ENCODE measurements around the gene ARHGAP27.

The ARHGAP27 gene

GRCh38 chr17:45405250-45406086, 27.2 kb downstream of the ARHGAP27 start:
- DNase-seq, result no peak

GRCh38 chr17:45404870-45405249, 27.8 kb downstream of the ARHGAP27 start:
- DNase-seq, result no peak

- no peak for DNase-seq
Measured at GRCh38 chr17:45403906-45404490, 28.7 kb downstream of the ARHGAP27 start.

- no peak for DNase-seq
Measured at GRCh38 chr17:45402916-45403315, 29.8 kb downstream of the ARHGAP27 start.

GRCh38 chr17:45398800-45399199, 33.9 kb downstream of the ARHGAP27 start:
- DNase-seq, result no peak

- DNase-seq, result no peak
Measured at GRCh38 chr17:45397796-45398195, 34.9 kb downstream of the ARHGAP27 start.

- DNase-seq, result no peak
Measured at GRCh38 chr17:45396496-45397205, 36.0 kb downstream of the ARHGAP27 start.

- no peak for DNase-seq
Measured at GRCh38 chr17:45395569-45396415, 36.9 kb downstream of the ARHGAP27 start.

- DNase-seq, result no peak
Measured at GRCh38 chr17:45394913-45395568, 37.6 kb downstream of the ARHGAP27 start.

- no peak for DNase-seq
Measured at GRCh38 chr17:45394564-45394912, 38.1 kb downstream of the ARHGAP27 start.

- DNase-seq, result no peak
Measured at GRCh38 chr17:45394091-45394490, 38.6 kb downstream of the ARHGAP27 start.

GRCh38 chr17:45393411-45393810, 39.3 kb downstream of the ARHGAP27 start:
- DNase-seq, result no peak

- DNase-seq, result no peak
Measured at GRCh38 chr17:45391918-45392317, 40.8 kb downstream of the ARHGAP27 start.

- DNase-seq, result no peak
Measured at GRCh38 chr17:45391291-45391690, 41.4 kb downstream of the ARHGAP27 start.

GRCh38 chr17:45389354-45389753, 43.3 kb downstream of the ARHGAP27 start:
- DNase-seq, result no peak

- DNase-seq, result no peak
Measured at GRCh38 chr17:45388604-45389325, 43.9 kb downstream of the ARHGAP27 start.

GRCh38 chr17:45387739-45388138, 44.9 kb downstream of the ARHGAP27 start:
- DNase-seq, result no peak

- DNase-seq, result no peak
Measured at GRCh38 chr17:45386178-45386577, 46.5 kb downstream of the ARHGAP27 start.

GRCh38 chr17:45385331-45385997, 47.2 kb downstream of the ARHGAP27 start:
- DNase-seq, result no peak

GRCh38 chr17:45384789-45385262, 47.8 kb downstream of the ARHGAP27 start:
- no peak for DNase-seq

Measured in NCI-H1436 treated with DMSO at 0.1 percent for 48 hours (cell line).